Stimulated activated CD8-positive, alpha-beta memory T cell treated with anti-CD3 and anti-CD28 coated beads, Interleukin-4, amount 100 ng/mL, for 4 hours (primary cell): Measurements from ENCODE around the gene CNTNAP4.

ENCODE experiments used
- DNase-seq, 2 donors: peaks; one replicate each; pipeline ENCODE4 v3.0.0-alpha.2; 2020; ENCODE audit warnings: low read depth in 2 of 2, low spot score in 1 of 2

The CNTNAP4 gene

GRCh38 chr16:76276745-76277438 is at the start of gene CNTNAP4:
Gene CNTNAP4, plus strand, starts transcription at chr16:76277401. Its CDS starts 262 bp downstream, at chr16:76277663.
- no peak for DNase-seq

- DNase-seq, result no peak
Measured at GRCh38 chr16:76228546-76229146, 48.6 kb upstream of the CNTNAP4 start.

DNA sequence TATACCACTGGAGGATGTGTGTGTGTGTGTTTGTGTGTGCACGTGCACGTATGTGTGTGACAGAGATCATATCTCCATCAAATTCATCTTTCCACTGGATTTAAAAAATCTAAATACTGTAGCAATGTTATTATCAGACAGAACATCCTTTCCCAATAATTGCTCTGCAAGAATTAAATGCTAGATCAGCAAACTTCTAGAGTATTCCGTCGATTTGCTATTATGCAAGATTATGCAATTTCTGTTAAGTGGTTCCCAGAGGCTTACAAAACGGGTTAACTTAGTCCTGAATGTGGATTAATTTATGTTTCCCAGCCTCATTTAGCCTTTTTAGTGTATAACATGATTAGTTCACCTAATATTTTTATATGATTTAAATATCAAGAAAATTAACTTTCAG is 44.5 kb upstream of the CNTNAP4 start:
- no peak for DNase-seq

DNA sequence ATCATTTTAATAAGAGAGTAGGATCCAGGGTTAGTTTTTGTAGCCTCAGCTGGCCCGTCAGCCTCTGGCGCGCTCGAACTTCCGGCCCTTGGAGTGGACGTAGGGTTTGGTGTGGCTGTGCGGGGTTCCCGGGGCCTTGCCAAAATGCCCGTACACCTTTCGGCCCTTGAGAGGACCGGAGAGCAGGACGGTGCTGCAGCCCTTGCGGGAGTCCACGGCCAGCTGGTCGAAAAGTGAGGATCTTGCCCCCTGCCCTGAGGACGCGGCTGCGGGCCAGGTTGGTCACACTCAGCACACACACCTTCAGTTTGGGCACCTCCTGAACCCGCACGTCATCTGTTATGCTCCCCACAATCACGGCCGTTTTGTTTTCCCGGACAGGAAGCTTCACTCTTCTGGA is 42.2 kb upstream of the CNTNAP4 start:
- DNase-seq, result no peak

- no peak for DNase-seq
Measured at GRCh38 chr16:76235426-76235825, 41.8 kb upstream of the CNTNAP4 start.

- DNase-seq, result no peak
Measured at GRCh38 chr16:76237471-76237870, 39.7 kb upstream of the CNTNAP4 start.

- DNase-seq, result no peak
Measured at GRCh38 chr16:76241755-76242154, 35.4 kb upstream of the CNTNAP4 start.

GRCh38 chr16:76243620-76244019 is 33.6 kb upstream of the CNTNAP4 start:
- no peak for DNase-seq

DNA sequence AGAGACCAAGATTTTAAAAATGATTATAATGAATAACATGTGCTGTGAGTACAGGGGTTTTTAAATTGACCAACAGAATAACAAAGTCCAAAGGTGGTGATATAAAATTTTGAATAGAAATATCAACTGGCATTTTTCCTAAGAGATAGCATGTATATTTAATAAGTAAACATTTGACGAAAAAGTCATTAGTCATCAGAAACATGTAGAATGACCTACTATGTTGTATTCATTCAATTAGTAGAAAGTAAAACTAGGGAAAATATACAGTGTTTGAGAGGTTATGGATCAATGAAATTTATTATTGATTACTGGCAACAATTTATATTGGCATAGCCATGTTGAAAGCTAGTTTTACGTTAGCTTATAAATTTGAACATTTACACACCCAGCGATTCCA is 30.6 kb upstream of the CNTNAP4 start:
- DNase-seq, result no peak

GRCh38 chr16:76265434-76266045 is 11.7 kb upstream of the CNTNAP4 start:
- no peak for DNase-seq

DNA sequence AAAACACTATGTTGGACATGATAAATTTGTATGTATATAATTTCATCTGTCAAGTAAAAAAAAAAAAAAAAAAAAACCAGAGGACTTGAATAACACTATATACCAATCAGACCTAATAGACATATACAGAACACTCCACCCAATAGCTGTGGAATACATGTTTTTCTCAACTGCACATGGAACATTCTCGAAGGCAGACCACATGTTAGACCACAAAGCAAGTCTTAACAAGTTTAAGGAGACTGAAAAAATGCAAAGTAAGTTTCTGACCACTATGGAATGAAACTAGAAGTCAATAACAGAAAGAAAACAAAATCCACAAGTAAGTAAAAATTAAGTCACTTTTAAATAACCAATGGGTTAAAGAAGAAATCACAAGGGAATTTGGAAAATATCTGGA is 8.4 kb upstream of the CNTNAP4 start:
- no peak for DNase-seq

DNA sequence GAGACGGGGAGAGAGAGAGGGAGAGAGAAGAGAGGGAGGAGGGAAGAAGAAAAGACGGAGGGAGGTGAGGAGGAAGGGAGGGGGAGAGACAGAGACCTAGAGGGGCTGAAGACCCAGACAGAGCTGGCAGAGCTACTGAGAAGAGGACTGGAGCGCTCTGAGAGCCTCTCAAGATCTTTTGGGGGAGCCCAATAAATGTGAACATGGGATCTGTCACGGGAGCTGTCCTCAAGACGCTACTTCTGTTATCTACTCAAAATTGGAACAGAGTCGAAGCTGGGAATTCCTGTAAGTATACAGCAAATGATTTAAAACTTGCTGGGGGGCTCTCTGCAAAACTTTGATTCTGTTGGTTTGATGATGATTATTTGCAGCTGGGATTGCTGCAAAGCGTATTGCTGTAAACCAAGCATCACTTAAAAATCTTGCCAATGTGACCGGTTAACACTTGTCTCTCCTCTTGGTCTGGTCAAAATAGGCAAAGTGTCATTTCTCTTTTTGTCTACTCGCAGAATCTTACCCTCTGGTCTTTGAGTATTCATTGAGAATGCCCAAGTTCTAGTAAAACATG is 344 bp downstream of the CNTNAP4 start:
- DNase-seq, result no peak

DNA sequence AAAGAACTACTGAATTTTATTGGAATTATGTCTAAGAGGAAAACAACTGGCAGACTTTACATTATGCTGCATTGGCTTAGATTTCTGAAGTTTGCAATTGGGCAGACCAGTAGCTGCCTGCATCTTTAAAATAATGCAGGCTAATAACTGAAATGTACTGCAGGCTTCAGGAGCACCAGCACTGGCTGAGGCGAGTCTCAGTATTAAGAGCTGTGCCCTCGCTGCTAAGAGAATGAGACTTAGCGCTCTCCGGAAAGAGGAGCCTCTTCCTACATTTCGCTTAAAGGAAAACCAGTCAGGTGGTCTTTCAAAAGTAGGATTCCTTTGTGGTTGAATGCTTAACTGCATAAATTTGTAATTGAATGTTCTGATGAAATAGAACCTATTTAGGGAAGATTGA is 885 bp downstream of the CNTNAP4 start:
- no peak for DNase-seq

GRCh38 chr16:76278980-76279379 is 1.8 kb downstream of the CNTNAP4 start:
- no peak for DNase-seq

GRCh38 chr16:76280421-76281215 is 3.4 kb downstream of the CNTNAP4 start:
- no peak for DNase-seq

GRCh38 chr16:76287466-76287865 is 10.3 kb downstream of the CNTNAP4 start:
- no peak for DNase-seq

DNA sequence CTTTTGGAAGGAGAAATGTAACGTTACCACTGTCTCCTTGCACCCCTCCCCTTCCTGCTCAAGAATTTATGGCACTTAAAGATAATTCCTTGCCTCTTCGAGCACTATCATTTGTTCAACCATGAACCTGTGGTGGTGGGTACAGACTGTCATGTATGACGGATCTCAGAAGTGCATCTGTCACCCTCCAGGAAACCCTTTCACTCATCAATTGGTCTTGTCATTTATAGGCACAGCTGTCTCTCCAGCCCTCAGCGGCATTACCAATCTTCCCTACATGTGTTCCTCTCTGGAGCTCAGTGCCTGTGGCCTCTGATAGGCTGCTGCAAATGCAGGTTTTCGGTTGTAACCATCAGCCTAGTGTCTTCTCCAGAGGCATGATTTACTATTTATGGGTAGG is 15.0 kb downstream of the CNTNAP4 start:
- DNase-seq, result no peak

- DNase-seq, result no peak
Measured at GRCh38 chr16:76293980-76294379, 16.8 kb downstream of the CNTNAP4 start.

DNA sequence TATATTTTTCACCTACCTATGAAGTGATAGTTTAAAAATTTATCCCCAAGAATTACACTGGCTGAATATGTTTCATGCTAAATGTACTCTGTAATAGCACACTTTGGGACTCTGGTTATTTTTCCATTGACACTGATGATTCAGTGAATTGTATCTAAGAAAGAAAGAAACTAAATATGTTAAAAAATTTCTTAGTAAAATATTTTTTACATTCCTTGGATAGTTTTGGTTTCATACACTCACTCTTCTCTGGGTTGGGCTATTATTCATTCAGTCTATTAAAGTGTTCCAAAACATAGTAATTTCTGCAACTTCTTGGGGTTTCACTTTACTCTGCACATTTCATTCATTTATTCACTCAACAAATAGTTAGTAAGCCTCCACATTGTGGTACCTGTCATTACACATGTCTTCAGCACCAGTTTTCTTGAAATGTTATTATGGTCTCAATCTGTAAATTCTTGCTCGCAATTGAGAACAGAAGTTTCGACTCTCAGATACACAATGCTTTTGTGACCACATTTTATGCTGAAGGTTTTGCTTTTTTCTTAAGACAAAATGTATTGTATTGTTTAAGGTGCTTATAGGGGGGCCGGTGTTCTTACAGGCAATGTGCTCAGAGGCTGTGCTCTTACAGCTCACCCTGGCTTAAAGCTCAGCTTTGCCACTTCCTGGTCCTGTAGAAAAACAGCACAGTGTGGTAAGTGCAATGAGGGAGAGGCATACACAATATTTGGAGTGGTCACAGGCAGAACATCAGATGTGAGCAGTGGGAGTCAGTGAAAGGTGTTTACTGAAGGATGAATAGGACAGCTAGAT is 17.4 kb downstream of the CNTNAP4 start:
- no peak for DNase-seq

GRCh38 chr16:76297941-76298340 is 20.7 kb downstream of the CNTNAP4 start:
- no peak for DNase-seq
